Fibroblast of gingiva (primary cell): ENCODE measurements around the gene UFSP2.

ENCODE experiments used
- DNase-seq: peaks from one replicate; pipeline ENCODE4 v3.0.0-alpha.2; 2011; ENCODE audit warnings: low read depth

The UFSP2 gene

GRCh38 chr4:185425647-185426352 lies at the start of gene UFSP2:
TSS of gene UFSP2 (minus strand) at chr4:185425964. CDS start at chr4:185425868, 96 bp downstream.
- peak; percentile 86 for DNase-seq

GRCh38 chr4:185473247-185473646 lies 47.5 kb upstream of the UFSP2 start:
- no peak for DNase-seq

- DNase-seq = no peak
Measured at GRCh38 chr4:185472103-185472542, 46.4 kb upstream of the UFSP2 start.

- peak; percentile 93 for DNase-seq
Measured at GRCh38 chr4:185471235-185472102, 45.7 kb upstream of the UFSP2 start, which contains the start of gene CCDC110. TSS of gene CCDC110 (minus strand) at chr4:185471733. CDS start at chr4:185471683, 50 bp downstream.

- peak; percentile 5 for DNase-seq
Measured at GRCh38 chr4:185470501-185471195, 44.9 kb upstream of the UFSP2 start.

- DNase-seq = no peak
Measured at GRCh38 chr4:185469580-185470154, 43.9 kb upstream of the UFSP2 start.

- no peak for DNase-seq
Measured at GRCh38 chr4:185468999-185469398, 43.2 kb upstream of the UFSP2 start.

GRCh38 chr4:185467991-185468390 lies 42.2 kb upstream of the UFSP2 start:
- no peak for DNase-seq

- DNase-seq = no peak
Measured at GRCh38 chr4:185467101-185467500, 41.3 kb upstream of the UFSP2 start.

GRCh38 chr4:185465707-185466106 lies 39.9 kb upstream of the UFSP2 start:
- no peak for DNase-seq

GRCh38 chr4:185464887-185465286 lies 39.1 kb upstream of the UFSP2 start:
- no peak for DNase-seq

GRCh38 chr4:185464183-185464582 lies 38.4 kb upstream of the UFSP2 start:
- no peak for DNase-seq

- no peak for DNase-seq
Measured at GRCh38 chr4:185463541-185463940, 37.8 kb upstream of the UFSP2 start.

- DNase-seq = no peak
Measured at GRCh38 chr4:185461565-185461964, 35.8 kb upstream of the UFSP2 start.

- DNase-seq = no peak
Measured at GRCh38 chr4:185457136-185457535, 31.4 kb upstream of the UFSP2 start.

GRCh38 chr4:185456131-185456530 lies 30.4 kb upstream of the UFSP2 start:
- DNase-seq = no peak

GRCh38 chr4:185445209-185445608 lies 19.4 kb upstream of the UFSP2 start:
- DNase-seq = no peak

GRCh38 chr4:185441479-185441878 lies 15.7 kb upstream of the UFSP2 start:
- no peak for DNase-seq

GRCh38 chr4:185437809-185438208 lies 12.0 kb upstream of the UFSP2 start:
- no peak for DNase-seq

GRCh38 chr4:185435466-185435865 lies 9.7 kb upstream of the UFSP2 start:
- no peak for DNase-seq

- no peak for DNase-seq
Measured at GRCh38 chr4:185429660-185430059, 3.9 kb upstream of the UFSP2 start.
